GM19035 (cell line): ENCODE data around the gene CD248.
"Not testable (repeated sequence)": the region's sequence is repeated elsewhere in the genome, so short reads cannot be mapped to it uniquely, and the experiment has no call there.

Source experiments
- ATAC-seq: cut with Tn5 transposase; IDR thresholded peaks from one replicate; pipeline ENCODE4 v1.9.1; 2021; ENCODE audit not compliant: unreplicated experiment

Gene CD248

DNA sequence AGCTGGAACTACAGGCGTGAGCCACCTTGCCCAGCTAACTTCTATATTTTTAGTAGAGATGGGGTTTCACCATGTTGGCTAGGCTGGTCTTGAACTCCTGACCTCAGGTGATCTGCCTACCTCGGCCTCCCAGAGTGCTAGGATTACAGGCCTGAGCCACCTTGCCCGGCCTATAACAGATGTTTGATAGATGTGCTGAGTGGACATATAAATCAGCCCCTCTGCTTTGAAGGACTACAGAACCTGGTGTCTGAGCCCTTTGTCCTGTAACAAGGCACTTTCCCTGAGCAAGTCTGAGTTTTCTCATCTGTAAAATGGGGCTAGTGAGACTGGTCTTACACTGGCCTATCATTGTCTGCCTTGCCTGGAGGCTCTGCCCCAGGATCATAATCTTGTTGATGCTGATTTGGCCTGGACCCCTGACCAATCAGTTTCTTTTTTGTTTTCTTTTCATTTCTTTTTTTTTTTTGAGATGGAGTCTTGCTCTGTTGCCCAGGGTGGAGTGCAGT lies 12.4 kb upstream of the CD248 start:
- no peak for ATAC-seq

DNA sequence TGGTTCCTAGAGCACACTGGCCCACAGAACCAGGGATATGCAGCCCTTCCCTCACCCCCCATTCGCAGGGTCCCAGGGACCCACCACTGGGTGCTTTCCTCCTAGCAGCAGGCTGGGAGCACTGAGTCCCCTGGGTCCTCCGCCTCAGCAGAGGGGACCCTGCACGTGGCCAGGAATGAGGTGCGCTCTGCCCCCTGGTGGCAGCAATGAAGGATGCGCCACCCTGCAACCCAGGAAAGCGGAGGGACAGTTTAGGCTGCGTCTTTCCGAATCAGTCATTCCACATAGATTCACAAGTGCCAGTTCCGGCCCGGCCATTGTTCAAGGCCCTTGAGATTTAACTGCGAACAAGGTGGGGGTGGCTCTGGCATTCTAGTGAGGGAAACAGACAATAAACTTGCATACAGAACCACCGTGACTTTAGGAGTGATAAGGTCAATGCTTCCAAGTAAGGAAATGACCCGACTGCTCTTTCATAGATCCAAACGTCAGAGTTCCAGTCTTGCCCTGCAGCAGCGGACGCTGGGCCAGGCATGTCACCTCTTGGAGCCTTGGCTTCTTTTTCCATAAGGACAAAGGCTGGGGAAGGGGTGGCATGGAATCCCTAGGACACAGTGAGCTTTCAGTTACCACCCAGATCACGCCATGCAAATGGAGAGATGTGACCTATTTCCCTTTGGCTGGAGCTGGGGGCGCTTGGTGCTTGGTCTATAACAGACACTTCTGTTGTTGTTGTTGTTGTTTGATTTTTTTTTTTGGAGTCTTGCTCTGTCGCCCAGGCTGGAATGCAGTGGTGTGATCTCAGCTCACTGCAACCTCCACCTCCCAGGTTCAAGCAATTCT lies 11.7 kb upstream of the CD248 start:
- no peak for ATAC-seq

DNA sequence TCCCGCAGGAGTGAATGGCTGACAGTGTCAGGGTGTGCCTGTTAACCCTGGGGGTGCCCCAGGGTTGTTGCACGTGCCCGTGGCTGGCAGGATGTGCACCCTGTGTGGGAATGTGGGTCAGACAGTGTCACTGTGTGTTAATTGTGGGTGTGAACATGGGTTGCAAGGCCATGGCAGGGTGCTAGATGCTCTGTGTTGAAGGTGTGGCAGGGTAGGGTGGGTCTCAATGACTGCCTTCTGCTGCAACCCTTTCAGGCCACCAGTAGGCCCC lies 11.1 kb upstream of the CD248 start:
- no peak for ATAC-seq

DNA sequence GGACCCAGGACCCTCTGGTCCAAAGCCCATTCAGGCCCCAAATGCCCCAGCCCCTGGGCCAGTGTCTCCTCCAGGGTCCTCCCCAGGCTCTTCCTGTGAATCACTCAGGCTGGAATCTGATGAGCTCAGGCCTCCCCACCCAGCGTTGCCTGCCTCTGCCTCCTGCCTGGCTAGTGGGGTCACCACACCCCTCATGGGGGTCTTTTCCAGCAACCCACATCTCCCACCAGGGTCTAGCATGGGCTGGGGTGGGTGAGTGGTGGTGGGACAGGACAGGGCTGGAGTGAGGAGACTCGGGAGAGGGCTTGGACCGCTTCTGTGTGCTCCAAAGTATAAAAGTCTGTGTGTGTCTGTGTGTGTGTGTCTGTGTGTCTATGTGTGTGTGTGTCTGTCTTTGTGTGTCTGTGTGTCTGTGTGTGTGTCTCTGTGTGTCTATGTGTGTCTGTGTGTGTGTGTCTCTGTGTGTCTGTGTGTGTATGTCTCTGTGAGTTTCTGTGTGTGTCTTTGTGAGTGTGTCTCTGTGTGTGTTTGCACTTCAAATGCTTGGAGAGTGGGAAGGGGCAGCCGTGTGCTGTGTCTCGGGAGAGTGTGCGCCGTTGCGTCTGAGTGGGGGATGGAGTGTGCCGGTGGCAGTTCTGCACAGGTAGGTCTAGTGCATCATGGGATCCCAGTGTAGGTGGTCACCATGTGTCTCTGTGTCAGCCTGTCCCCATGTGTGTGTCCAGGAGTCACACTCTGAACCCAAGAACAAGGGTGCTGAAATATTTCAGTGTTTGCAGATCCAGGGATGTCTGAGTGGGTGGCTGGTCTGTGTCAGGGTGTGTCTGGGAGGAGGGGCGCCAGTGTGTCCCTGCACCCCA lies 10.6 kb upstream of the CD248 start:
- ATAC-seq: no peak

DNA sequence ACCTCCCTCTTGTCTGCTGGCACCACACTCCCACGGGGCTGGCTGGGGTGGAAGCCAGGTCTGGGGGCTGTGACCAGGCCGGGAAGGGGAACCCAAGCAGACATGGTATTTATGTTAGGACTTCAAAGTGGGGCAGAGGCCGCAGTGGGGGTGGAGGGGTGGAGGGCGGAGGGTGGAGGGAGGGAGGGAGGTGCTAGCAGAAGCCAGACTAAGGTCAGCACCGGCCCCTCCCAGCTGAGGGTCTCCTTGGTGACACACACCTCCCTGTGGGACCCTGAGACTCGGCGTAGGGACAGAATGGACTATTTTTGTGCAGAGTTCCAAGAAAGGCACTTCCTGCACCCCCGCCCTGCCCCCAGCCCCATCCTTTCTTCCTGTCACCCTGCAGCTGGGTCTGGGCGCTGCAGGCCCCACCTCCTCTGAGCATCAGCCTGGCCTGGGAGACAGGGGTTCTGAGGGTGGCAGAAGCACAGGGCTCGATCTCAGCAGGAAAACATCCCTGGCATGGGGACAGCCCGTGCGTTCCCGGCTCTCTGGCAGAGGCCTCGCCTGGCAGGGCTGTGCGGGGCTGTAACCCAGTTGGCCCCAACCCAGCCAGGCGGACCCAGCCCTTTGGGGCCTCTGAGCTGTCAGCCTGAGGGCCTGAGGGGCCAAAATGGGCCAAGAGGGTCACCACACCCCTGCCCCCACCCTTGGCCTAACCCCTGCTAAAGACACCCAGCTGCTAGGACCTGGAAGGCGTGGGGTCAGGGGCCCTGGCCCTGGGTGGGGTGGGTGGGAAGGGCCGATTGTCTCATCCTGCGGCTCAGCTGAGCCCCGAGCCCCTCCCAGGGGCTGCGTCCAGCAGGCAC lies 9.6 kb upstream of the CD248 start:
- ATAC-seq: no peak

DNA sequence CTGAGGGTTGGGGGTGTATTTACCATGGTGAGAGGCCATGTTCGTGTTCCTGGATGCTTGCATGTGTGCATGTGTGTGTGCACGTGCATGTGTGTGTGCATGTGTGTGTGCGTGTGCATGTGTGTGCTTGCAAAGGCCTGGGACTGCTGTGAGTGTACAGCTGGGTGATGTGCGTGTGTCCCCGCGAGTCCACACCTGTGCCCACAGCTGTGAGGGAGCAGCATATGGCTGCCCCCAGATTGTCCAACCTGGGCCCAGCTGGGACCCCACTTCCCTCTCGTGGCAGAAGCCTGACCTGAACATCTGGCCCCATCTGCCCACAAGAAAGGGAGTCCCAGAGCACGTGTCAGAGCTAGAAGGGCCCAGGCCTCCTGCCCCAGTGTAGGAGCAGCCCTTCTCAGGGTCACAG lies 8.4 kb upstream of the CD248 start:
- ATAC-seq: no peak

DNA sequence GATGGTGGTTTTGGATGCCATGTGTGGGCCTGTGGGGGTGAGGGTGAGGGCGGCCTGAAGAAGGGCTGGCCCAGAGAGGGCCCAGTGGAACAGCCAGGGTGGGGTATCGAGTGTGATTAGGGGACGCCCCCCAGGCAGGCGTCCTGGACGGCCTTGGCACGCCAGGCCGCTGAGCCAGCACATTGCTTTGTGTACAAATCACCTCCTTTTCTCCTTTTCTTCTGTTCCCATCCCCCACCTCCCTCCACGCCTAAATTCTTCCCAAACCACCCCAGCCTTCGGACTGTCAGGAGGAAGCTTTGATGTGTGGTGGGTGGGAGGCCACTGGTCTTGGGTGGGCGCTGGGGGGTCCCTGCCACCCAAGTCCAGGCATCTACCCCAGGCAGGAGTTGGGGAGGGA lies 7.8 kb upstream of the CD248 start:
- no peak for ATAC-seq

DNA sequence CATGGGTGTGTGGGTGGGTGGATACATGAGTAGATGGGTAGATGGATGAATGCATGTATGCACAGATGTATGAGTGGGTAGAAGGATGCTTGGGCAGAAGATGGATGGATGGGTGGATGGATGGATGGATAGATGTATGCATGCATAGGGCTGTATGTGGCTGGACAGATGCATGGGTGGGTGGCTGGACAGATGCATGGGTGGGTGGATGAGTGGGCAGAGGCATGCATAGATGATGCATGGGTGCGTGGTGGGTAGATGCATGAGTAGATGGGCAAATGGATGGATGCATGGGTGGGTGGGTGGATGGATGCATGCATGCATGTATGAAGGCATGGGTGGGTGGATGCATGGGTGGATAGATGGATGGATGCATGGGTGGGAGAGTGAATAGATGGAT lies 6.8 kb upstream of the CD248 start:
- no peak for ATAC-seq

DNA sequence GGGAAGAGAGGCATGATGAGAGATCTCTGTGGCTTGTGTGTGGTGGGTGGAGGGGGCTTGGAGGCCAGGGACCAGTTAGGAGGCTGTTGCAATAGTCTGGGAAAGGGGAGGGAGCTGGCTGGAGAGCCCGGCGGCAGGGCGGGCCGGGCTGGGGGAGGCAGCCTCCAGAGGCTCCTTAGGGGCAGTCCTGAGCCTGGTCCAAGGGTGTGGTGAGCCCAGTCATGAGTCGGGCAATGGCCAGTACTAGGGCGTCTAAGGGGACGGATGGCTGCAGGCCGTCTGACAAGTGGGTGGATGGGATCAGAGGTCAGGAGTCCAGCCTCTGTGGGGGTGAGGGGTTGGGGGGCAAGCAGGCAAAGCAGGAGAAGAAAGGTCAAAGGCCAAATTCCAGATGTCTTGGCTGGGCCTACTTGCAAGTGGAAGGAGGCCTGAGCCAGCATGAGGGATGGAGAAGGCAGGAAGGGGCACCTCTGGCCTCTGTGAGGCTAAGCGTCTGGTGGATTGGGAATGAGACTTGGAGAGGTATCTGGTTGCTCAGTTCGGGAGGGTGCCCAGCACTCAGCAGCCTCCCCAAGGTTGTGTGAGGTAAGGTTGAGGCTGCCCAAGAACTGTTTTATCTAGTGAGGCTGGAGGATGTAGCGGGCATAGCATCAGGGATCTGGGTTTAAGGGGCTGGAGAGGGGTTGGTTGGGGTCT lies 6.0 kb upstream of the CD248 start:
- ATAC-seq: no peak

DNA sequence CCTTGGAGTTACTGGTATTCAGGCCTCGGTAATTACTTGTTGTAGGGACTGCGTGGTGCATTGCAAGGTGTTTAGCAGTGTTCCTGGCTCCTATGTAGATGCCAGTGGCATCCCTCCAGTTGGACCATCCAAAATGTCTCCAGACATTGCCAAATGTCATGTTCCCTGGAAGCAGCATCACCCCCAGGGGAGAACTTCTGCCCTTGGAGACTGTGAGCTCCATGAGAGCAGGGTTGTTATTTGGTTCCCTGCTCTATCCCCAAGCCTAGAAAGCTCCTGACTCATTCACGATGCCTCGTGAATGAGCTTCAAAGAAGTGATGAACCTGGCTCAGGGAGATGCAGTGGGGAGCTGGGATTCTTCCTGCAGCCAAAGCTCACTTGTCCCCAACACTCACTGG lies 4.8 kb upstream of the CD248 start:
- no peak for ATAC-seq

DNA sequence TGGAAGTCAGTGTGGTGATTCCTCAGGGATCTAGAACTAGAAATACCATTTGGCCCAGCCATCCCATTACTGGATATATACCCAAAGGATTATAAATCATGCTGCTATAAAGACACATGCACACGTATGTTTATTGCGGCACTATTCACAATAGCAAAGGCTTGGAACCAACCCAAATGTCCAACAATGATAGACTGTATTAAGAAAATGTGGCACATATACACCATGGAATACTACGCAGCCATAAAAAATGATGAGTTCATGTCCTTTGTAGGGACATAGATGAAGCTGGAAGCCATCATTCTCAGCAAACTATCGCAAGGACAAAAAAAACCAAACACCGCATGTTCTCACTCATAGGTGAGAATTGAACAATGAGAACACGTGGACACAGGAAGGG lies 3.9 kb upstream of the CD248 start:
- ATAC-seq: not testable (repeated sequence)

DNA sequence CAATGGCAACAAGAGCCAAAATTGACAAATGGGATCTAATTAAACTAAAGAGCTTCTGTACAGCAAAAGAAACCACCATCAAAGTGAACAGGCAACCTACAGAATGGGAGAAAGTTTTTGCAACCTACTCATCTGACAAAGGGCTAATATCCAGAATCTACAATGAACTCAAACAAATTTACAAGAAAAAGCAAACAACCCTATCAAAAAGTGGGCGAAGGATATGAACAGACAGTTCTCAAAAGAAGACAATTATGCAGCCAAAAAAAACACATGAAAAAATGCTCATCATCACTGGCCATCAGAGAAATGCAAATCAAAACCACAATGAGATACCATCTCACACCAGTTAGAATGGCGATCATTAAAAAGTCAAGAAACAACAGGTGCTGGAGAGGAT lies 3.4 kb upstream of the CD248 start:
- ATAC-seq: not testable (repeated sequence)

DNA sequence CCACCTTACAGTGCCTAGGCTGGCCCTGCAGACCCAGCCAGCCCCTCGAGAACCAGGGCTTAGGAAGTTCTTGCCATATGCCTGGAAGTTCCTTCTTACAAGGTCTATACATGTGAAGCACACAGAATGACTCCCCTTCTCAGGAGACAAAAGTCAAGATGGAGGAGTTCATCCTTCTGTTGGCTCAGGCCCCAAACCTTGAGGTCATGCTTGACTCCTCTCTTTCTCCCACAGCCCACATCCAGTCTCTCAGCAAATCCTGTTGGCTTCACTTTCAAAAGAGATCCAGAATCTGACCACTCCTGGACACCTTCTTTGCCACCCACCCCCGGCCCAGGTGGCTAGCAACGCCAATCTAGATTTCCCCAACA lies 1.7 kb upstream of the CD248 start:
- no peak for ATAC-seq

DNA sequence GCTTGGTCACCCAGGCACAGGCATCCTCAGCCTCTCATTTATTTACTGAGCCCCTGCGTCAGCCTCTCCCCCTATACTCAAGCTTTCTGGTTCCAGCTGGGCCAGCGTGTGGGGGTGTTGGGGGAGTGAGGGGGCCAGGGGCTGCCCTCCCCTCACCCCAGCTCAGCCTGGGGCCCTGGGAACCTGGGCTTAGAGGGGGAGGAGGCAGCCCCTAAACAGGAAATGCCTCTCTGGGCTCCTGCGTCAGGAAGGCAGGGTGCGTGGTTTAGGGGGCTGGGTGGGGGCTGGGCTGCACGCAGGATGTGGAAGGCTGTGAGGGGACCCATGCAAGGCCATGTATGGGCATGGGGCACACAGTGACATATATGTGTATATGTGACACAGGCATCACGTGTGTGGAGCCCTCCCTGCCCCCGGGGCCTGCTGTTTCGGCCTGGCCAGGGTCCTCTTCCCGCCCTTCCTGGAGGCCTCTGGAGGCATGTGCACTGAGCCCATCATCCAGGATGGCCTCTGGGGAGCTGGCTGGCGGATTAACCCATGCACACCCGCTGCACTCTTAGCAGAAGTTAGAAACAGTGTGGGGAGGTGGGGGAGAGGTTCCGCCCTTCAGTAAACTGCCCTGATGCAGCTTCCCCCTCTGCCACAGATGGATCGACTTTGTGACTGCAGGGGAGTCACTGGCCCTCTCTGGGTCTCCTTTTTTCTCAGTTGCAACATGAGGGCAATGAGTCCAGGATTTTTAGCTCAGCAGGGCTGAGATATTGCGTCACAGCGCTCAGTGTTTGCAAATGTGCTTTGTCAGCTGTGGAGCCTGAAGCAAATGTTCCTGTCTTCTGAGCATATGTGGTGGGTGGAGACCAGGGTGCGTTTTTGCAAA lies 1.1 kb upstream of the CD248 start:
- no peak for ATAC-seq

DNA sequence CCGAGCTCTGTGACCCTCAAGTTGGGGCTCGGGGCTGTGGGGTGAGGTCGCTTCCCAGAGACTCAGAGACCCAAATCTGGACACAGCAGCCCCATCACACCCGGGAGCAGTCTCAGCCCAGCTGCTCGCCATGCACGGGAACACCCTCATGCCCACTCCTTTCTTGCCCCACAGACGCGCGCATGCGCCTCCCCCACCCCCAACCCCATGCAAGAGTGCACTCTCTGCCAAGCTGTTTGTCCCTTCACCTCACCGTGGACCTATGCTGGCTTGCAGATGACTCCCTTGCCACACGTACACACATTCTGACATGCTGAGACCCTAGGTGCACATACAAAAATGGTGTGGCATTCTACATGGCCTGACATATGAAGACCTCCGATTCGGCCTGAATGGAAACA lies 478 bp upstream of the CD248 start:
- no peak for ATAC-seq

DNA sequence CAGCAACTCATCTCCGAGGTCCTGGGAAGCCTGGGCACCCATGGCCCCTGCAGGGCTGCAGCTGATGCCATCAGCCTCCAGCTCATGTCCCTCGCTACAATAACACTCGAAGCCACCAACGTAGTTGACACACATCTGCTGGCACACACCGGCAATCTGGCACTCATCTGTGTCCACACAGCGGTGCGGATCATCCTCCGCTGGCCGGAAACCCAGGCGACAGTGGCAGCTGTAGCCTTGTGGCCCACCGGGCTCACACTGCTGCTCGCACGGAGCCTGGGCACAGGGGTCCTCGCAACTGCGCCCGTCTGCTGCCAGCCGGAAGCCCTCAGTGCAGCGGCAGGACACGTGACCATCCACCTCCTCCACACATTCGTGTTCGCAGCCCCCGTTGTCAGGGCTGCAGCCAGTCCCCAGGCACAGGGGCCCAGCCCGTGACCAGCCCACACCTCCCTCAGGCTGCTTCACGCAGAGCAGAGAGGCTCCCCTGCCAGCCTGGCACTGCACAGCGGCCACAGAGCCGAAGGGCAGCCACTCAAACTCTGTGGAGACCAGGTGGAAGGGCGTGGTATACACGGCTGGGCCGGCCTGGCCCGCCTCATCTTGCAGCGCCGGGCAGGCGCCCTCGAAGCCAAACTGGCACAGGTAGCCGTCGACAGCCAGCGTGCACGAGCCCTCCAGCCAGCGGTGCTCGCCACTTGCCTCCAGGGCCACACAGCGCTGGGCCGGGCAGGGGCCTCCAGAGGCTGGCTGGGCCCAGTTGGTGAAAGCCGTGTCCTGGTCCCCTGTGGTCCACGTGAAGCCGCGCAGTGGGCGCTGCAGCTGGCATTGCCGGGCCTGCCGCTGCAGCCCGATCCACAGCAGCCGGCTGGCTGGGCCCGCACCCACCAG lies 678 bp downstream of the CD248 start:
- ATAC-seq: no peak

DNA sequence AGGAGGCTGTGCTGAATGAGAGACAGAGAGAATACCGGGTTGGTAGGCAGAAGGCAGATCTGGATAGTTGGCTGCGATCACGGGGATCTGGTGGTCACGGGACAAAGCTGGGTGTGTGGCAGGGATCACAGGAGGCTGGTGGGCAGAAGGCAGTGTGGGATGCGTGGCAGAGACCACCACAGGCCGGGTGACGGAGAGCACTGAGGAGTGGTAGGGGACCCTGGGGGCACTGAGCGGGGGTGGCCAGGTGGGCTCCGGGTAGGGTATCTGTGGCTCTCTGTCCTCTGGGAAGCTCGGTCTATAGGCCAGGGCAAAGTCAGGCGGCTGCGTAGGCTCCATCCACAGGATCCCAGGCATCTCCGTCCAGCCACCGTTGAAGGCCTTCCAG lies 1.4 kb downstream of the CD248 start:
- no peak for ATAC-seq

DNA sequence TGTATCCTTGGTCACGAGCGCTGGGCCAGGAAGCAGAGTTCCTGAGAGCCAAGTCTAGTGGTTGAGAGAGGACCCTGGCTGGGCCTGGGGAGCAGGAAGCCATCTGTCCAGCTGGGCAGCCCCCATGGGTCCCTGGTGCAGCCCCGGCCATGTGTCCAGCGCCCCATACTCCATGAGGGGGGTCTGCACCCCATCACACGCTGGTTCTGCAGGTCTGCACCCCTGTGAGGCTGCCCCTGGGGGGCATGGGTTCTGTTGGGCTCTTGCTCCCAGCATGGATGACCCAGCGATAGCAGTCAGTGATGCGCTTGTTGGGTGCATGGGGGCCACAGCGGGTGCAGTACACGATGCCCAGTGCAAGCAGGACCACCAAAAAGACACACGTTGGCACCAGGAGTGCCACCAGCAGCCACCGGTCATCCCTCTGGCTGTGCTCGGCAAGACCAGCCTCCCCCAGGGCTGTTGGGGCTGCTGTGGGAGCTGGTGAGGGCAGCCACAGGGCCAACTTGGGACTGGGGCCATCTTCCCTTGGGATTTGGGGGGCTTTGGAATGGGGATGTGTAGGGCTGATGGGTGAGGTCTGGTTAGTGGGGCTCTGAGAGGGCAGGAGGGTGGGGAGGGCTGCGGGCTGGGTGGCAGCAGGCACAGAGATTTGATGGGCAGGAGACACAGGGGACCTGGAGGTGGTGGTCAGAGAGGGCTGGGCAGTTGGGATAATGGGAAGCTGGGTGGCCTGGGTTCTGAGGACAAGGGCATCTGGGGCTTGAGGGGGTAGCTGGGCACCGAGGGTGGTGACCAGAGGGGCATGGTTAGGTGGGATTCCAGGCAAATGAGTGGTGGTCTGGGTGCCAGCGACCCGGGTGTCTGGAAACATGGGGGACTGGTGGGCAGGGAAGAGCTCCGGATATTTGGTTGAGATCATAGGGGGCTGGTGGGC lies 2.0 kb downstream of the CD248 start:
- no peak for ATAC-seq
